ENCODE results near the gene CENPC.

DNA sequence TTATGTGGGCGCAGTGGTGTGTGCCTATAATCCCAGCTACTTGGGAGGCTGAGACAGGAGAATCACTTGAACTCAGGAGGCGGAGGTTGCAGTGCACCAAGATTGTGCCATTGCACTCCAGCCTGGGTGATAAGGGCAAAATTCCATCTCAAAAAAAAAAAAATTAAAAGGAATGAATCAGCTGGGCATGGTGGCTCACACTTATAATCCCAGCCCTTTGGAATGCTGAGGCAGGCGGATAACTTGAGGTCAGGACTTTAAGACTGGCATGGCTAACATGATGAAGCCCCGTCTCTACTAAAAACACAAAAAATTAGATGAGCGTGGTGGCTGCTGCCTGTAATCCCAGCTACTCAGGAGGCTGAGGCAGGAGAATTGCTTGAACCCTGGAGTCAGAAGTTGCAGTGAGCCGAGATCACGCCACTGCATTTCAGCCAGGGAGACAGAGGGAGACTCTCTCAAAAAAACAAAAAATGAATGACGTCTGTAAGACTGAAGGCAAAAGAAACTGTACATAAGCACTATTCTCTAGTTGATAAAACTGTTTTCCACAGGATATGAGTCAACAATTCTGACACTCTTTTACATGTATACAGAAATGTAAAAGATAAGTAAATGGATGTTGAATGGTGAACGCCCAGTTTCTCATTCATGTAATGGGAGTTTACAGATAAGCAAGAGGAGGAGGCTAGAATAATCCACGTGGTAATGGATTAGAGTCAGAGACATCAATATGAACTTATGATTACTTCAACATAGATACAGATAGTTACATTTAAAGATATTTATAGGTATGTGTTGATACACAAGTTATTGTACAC lies 22.2 kb downstream of the CENPC start:
- TF ChIP-seq, protein P1, sequence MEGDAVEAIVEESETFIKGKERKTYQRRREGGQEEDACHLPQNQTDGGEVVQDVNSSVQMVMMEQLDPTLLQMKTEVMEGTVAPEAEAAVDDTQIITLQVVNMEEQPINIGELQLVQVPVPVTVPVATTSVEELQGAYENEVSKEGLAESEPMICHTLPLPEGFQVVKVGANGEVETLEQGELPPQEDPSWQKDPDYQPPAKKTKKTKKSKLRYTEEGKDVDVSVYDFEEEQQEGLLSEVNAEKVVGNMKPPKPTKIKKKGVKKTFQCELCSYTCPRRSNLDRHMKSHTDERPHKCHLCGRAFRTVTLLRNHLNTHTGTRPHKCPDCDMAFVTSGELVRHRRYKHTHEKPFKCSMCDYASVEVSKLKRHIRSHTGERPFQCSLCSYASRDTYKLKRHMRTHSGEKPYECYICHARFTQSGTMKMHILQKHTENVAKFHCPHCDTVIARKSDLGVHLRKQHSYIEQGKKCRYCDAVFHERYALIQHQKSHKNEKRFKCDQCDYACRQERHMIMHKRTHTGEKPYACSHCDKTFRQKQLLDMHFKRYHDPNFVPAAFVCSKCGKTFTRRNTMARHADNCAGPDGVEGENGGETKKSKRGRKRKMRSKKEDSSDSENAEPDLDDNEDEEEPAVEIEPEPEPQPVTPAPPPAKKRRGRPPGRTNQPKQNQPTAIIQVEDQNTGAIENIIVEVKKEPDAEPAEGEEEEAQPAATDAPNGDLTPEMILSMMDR (IDR thresholded peaks at IDR 0.05) = no peak
- TF ChIP-seq POLR2A (IDR thresholded peaks at IDR 0.05) = no peak

All from testis (tissue), 2 donors.